ENCODE results near the gene FBXW11.
A peak's percentile ranks its signal among the peaks of the same experiment; 100 is the strongest.
"Not testable (repeated sequence)": the region's sequence is repeated elsewhere in the genome, so short reads cannot be mapped to it uniquely, and the experiment has no call there.

FBXW11 gene

GRCh38 chr5:171924493-171925122 lies 81.8 kb downstream of the FBXW11 start:
- no peak overlapping the region for H3K27ac ChIP-seq (replicated peaks)
- H3K27me3 ChIP-seq (ENCODE audit: insufficient read depth, poor library complexity, severe bottlenecking), result no peaks in the 10 kb centered on the region
- H3K4me3 ChIP-seq (replicated peaks; ENCODE audit: insufficient read depth, low read length), result no peak overlapping the region
- DNase-seq (ENCODE audit: low read depth in 1 of 2, low spot score in 1 of 2), result no peak
- TF ChIP-seq SPI1 (IDR thresholded peaks at IDR 0.05; ENCODE audit: borderline replicate concordance, low read depth) (no peak), CTCF (IDR thresholded peaks at IDR 0.05; ENCODE audit: insufficient read depth, low read length) (no peak), GABPA (IDR thresholded peaks at IDR 0.05; ENCODE audit: low read depth) (no peak), POLR2AphosphoS5 (IDR thresholded peaks at IDR 0.05; ENCODE audit: low read depth) (no peak), REST (IDR thresholded peaks at IDR 0.05; ENCODE audit: insufficient replicate concordance, low read depth) (no peak)

- no peak for TF ChIP-seq CTCF (IDR thresholded peaks at IDR 0.05; ENCODE audit: insufficient read depth, low read length)
- TF ChIP-seq REST (IDR thresholded peaks at IDR 0.05; ENCODE audit: insufficient replicate concordance, low read depth), result no peak
- TF ChIP-seq POLR2AphosphoS5 (IDR thresholded peaks at IDR 0.05; ENCODE audit: low read depth), result no peak
- no peak for TF ChIP-seq SPI1 (IDR thresholded peaks at IDR 0.05; ENCODE audit: borderline replicate concordance, low read depth)
- TF ChIP-seq GABPA (IDR thresholded peaks at IDR 0.05; ENCODE audit: low read depth), result no peak
- Histone ChIP-seq H3K4me3 (replicated peaks; ENCODE audit: insufficient read depth, low read length) (no peak overlapping the region), H3K27me3 (ENCODE audit: insufficient read depth, poor library complexity, severe bottlenecking) (no peaks in the 10 kb centered on the region), H3K27ac (replicated peaks) (no peak overlapping the region)
- DNase-seq (ENCODE audit: low read depth in 1 of 2, low spot score in 1 of 2), result no peak
Measured at GRCh38 chr5:171920765-171921391, 85.6 kb downstream of the FBXW11 start.

GRCh38 chr5:171915700-171916099 lies 90.7 kb downstream of the FBXW11 start:
- not testable (repeated sequence) for H3K27me3 ChIP-seq (ENCODE audit: insufficient read depth, poor library complexity, severe bottlenecking)

GRCh38 chr5:171914726-171915338 lies 91.6 kb downstream of the FBXW11 start:
- H3K4me3 ChIP-seq (replicated peaks; ENCODE audit: insufficient read depth, low read length), result no peak overlapping the region
- H3K27ac ChIP-seq (replicated peaks), result no peak overlapping the region
- no peaks in the 10 kb centered on the region for H3K27me3 ChIP-seq (ENCODE audit: insufficient read depth, poor library complexity, severe bottlenecking)
- DNase-seq (ENCODE audit: low read depth in 1 of 2, low spot score in 1 of 2), result no peak
- TF ChIP-seq GABPA (IDR thresholded peaks at IDR 0.05; ENCODE audit: low read depth), result no peak
- TF ChIP-seq SPI1 (IDR thresholded peaks at IDR 0.05; ENCODE audit: borderline replicate concordance, low read depth), result 0 out of 2 replicates have a peak, but pooled peaks have one; percentile 30

More at GRCh38 chr5:171915700-171916099, 90.7 kb downstream of the FBXW11 start:
- H3K27ac ChIP-seq (replicated peaks); DNase-seq (ENCODE audit: low read depth in 1 of 2, low spot score in 1 of 2); H3K4me3 ChIP-seq (replicated peaks; ENCODE audit: insufficient read depth, low read length): not testable (repeated sequence)
